ENCODE data around the gene PRAMEF13.
"Not testable (repeated sequence)": the region's sequence is repeated elsewhere in the genome, so short reads cannot be mapped to it uniquely, and the experiment has no call there.

- TF ChIP-seq EZH2 (IDR thresholded peaks at IDR 0.05); POLR2AphosphoS5 (IDR thresholded peaks at IDR 0.05; ENCODE audit: borderline replicate concordance, low read depth, low read length); FOXP2 (optimal IDR thresholded peaks at IDR 0.05; ENCODE audit: control extremely low read depth, extremely low read length, insufficient read depth): not testable (repeated sequence)
Measured at GRCh38 chr1:13222788-13223187, 21.6 kb upstream of the PRAMEF13 start.

Measured in SK-N-MC (cell line).